NOMO-1 (cell line): ENCODE data around the gene CALHM5.
"Not testable (repeated sequence)": the region's sequence is repeated elsewhere in the genome, so short reads cannot be mapped to it uniquely, and the experiment has no call there.

Experiments used
- DNase-seq, 2 experiments: peaks; one replicate each; lab custom pipeline; 2025; ENCODE audit not compliant: unreplicated experiment in 2 of 2; lab: John Stamatoyannopoulos, UW

Gene CALHM5, protein sequence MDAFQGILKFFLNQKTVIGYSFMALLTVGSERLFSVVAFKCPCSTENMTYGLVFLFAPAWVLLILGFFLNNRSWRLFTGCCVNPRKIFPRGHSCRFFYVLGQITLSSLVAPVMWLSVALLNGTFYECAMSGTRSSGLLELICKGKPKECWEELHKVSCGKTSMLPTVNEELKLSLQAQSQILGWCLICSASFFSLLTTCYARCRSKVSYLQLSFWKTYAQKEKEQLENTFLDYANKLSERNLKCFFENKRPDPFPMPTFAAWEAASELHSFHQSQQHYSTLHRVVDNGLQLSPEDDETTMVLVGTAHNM

DNA sequence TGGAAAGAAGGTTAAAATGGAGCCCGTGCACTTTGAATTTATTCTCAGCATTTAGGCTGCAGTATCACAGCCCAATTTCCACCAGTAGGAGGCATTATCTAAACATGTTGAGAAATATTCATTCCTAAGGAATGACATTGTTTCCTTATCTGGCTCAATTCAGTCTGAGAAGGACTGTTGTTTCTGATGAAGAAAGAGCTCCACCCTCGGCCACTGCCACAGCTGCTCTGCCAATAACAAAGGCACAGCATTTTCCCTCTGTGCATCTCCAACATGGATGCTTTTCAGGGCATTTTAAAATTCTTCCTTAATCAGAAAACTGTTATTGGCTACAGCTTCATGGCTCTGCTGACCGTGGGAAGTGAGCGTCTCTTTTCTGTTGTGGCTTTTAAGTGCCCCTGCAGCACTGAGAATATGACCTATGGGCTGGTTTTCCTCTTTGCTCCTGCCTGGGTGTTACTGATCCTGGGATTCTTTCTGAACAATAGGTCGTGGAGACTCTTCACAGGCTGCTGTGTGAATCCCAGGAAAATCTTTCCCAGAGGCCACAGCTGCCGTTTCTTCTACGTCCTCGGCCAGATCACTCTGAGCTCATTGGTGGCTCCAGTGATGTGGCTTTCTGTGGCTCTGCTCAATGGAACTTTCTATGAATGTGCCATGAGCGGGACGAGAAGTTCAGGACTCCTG, at the start of gene CALHM5:
Gene CALHM5, plus strand, starts transcription at position 216 of the 687 bp plus-strand sequence. Its CDS starts 58 bp downstream, at position 274.
- DNase-seq, result peak in 1 of 2 experiments; percentile 15

GRCh38 chr6:116461932-116462885, 49.2 kb upstream of the CALHM5 start:
- peak; percentile 45 to 63 for DNase-seq

DNA sequence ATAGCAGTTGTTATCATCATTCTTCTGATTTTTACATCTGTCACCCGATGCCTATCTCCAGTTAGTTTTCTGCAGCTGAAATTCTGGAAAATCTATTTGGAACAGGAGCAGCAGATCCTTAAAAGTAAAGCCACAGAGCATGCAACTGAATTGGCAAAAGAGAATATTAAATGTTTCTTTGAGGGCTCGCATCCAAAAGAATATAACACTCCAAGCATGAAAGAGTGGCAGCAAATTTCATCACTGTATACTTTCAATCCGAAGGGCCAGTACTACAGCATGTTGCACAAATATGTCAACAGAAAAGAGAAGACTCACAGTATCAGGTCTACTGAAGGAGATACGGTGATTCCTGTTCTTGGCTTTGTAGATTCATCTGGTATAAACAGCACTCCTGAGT, 48.1 kb upstream of the CALHM5 start:
- DNase-seq, result no peak

- DNase-seq, result peak; percentile 48 to 83
Observed at GRCh38 chr6:116465246-116465645, 46.2 kb upstream of the CALHM5 start.

- DNase-seq, result no peak
Observed at GRCh38 chr6:116467096-116467495, 44.3 kb upstream of the CALHM5 start.

DNA sequence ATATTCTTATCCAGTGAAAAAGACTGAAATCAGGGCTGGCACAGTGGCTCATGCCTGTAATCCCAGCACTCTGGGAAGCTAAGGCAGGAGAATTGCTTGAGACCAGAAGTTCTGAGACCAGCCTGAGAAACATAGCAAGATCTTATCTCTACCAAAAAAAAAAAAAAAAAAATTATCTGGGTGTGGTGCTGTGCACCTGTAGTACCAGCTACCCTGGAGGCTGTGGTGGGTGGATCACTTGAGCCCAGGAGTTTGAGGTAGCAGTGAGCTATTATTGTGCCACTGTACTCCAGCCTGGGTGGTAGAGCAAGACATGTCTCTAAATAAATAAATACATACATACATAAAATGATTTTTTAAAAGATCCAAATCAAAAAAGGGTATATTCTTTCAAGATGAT, 43.9 kb upstream of the CALHM5 start:
- no peak for DNase-seq

DNA sequence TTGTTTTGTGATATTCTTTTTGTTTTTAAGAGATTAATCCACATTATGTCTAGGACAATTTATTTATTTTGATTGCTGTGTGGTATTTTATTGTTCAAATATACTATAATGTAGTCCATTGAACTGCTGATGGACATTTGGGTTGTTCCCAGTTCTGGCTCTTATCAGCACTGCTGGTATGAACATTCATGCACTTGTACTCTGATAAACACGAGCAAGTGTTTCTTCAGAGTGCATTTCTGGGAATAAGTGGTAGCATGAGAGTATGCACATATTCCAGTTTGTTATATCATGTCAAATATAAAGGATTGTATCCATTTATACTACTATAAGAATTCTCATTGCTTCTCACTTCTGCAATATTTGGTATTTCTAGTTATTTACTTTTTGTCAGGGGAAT, 43.1 kb upstream of the CALHM5 start:
- no peak for DNase-seq

DNA sequence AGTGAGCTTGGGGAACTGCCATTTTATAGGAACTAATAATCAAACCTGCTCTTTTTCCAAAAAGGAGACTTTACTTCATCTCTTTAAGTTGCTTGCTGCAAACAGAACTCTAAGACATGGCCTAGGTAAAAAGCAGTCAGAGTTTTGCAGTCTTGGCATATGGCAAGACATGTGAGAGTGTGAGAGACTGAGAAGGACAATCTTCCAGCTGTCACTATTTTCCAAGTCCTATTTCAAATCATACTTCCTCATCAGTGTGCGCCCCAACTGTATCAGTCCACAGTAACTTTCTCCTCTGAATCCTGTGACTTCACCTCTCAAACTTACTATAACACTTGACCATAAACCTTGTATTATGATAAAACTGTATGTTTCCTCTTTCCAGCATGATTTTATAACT, 39.9 kb upstream of the CALHM5 start:
- DNase-seq, result no peak

DNA sequence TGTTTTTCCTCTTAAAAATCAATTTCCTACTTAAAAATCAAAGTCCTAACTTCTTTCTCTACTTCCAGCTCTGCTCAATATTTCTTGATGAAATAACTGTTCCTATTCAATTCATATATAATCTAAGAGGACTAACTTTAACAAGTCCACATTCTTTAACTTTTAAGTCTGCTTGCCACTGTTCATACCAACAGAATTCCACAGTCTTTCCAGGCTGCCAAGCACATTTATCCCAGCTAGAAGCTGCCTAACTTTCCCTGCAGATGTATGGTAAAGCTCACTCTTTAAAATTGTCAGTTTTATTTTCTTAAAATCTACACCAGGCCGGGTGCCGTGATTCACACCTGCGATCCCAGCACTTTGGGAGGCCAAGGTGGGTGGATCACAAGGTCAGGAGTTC, 38.7 kb upstream of the CALHM5 start:
- DNase-seq, result no peak

DNA sequence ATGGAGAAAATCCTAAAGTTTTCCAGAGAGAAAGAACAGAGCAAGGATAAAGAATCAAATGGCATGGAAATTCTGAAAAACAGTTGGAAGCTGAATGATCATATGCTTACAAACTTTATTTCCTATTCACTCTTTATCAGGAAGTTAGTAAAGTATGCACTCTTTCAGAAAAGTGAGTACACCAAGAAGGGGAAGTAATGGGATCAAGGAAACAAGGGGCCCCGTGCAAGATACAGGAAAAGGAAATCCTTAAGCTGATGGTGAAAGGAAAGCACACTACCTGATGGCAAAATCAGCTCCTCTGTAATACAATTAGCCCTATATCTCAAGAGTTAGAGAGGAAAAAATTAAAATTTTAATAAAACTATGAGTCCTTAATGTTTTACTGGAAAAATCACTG, 36.3 kb upstream of the CALHM5 start:
- DNase-seq, result peak; percentile 28 to 74

- DNase-seq, result peak; percentile 71 to 93
Observed at GRCh38 chr6:116476002-116476678, 35.3 kb upstream of the CALHM5 start.

- no peak for DNase-seq
Observed at GRCh38 chr6:116482780-116483179, 28.7 kb upstream of the CALHM5 start.

DNA sequence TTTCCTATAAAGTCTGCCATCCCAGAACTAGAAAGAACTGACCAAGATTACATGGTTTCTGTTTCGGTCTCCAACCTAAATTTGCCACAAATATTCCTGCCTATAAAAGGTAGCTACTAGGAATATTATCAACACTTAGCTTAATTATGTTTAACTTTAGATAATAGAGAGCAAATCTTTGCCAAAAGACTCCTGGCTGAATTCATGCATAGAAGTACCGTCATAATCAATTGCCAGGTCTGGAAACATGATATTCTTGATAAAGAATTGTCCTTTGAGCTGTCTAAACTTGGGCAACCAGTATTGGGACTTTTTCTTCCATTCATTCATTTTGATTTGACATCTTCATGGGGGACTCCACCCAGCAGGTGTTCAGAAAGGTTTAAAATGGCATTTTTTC, 27.8 kb upstream of the CALHM5 start:
- no peak for DNase-seq

DNA sequence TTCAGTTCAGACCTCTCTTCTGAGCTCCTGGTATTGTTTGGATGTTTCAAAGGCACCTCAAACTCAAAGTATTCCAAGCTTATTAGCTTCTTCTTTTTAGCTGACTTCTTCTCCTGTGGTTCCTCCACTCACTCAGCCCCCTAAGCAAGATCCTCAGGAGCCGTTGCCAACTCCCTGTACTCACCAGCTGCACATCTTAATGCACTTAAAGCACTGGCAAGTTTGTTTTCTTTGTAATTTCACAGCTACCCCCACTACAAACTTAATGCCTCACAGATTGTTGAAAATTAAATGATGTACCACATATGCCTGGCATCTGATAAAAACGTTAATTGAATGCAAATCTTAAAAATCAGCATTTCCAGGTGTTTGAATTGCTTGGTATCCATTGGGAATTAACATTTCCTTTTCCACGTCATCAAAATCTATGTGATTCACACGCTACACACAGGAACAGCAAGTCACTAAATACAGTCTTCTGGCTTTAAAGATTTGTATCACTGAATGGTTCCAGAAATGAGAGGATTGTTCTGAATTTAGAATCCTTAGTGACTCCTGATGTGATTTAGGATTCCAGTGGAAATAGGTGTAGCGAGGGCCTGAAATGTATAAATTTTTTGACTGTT, 25.8 kb upstream of the CALHM5 start:
- no peak for DNase-seq

DNA sequence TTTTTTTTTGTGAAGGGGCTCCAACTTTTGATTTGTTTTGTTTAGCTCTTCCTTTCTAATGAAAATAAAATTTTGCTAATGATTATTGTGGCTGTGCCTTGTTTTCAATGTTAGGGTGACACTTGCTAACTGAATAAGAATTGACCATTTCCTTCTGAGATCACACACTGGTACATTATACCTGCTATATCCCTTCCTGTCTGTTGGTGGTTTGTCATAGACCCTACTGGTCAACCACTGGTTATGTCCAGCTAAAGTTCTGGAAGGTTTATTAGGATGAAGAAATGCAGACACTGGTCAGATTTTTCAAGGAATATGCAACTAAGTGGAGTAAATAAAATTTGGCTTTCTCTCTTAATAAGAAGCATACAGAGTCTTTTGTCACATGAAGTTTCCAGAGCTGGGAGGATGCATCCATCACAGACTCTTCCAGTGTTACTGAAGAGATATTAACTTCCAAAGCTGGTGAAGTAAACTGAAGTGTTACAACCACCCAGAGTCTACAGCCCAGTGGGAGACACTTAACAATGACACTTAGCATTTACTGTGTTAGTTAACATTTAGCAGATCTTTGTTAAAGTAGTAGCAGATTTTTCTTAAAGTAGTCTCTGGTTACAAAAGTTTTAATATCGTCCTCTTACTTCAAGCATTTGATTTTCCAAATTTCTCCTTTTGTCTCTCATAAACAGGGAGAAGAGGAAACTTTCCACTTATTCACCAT, 19.7 kb upstream of the CALHM5 start:
- DNase-seq, result no peak

- DNase-seq, result peak in 1 of 2 experiments; percentile 42
Observed at GRCh38 chr6:116492331-116493067, 18.9 kb upstream of the CALHM5 start.

DNA sequence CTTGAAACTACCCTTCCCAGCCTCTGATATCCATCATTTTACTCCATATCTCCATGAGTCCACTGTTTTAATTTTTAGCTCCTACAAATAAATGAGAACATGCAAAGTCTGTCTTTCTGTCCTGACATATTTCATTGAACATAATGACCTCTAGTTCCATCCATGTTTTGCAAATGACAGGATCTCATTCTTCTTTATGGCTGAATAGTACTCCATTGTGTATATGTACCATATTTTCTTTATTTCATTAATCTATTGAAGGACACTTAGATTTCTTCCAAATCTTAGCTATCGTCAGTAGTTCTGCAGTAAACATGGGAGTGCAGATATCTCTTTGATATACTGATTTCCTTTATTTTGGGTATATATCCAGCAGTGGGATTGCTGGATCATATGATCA, 16.3 kb upstream of the CALHM5 start:
- DNase-seq, result not testable (repeated sequence)

GRCh38 chr6:116497113-116497676, 14.2 kb upstream of the CALHM5 start:
- no peak for DNase-seq
